ENCODE results near the gene INPP4B.

Gene INPP4B

DNA sequence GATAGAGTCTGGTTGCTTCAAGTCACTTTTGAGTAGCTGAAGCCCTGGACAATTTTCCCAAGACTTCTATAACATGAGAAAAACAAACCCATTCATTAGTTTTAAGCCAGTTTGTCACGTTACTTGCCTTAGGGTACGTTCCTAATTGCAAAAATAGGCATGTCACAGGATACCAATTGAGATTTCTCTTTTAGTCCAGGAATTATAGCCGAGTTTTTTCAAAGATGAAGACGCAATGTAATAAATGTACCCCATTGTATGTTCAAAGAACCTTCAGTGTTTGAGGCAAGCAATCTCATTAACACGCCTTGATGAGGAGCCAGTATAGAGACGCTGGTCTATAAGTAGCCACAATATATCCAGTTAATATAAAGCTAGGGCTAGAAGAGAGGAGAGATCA lies 534.2 kb downstream of the INPP4B start:
- H3K27me3 ChIP-seq (ENCODE audit: control insufficient read depth in 1 of 2, insufficient read depth in 2 of 2, low read length in 2 of 2): no peaks in the 10 kb centered on the region
- H3K9me3 ChIP-seq (ENCODE audit: control insufficient read depth in 2 of 2, low read length in 2 of 2): no peaks in the 10 kb centered on the region
- no peak overlapping the region for H3K4me3 ChIP-seq (ENCODE audit: low read length in 2 of 2)
- H3K36me3 ChIP-seq (ENCODE audit: control insufficient read depth in 2 of 2, insufficient read depth in 2 of 2, low read length in 2 of 2): peaks cover 3 to 8% of the 10 kb centered on the region in 2 donors
- no peak overlapping the region for H3K9ac ChIP-seq (ENCODE audit: low read length in 2 of 2)
- no peaks in the 10 kb centered on the region for H3K4me1 ChIP-seq (ENCODE audit: control insufficient read depth, insufficient read depth, low read length)
- H3K27ac ChIP-seq (ENCODE audit: low read length): no peak overlapping the region

- no peak overlapping the region for H3K9ac ChIP-seq (ENCODE audit: low read length in 2 of 2)
- no peak overlapping the region for H3K4me3 ChIP-seq (ENCODE audit: low read length in 2 of 2)
- H3K27ac ChIP-seq (ENCODE audit: low read length): no peak overlapping the region
- no peaks in the 10 kb centered on the region for H3K9me3 ChIP-seq (ENCODE audit: control insufficient read depth in 2 of 2, low read length in 2 of 2)
- peaks cover 2% of the 10 kb centered on the region for H3K4me1 ChIP-seq (ENCODE audit: control insufficient read depth, insufficient read depth, low read length)
- H3K27me3 ChIP-seq (ENCODE audit: control insufficient read depth in 1 of 2, insufficient read depth in 2 of 2, low read length in 2 of 2): no peaks in the 10 kb centered on the region
- H3K36me3 ChIP-seq (ENCODE audit: control insufficient read depth in 2 of 2, insufficient read depth in 2 of 2, low read length in 2 of 2): peaks cover 3 to 8% of the 10 kb centered on the region in 2 donors
Observed at GRCh38 chr4:142309772-142310171, 536.3 kb downstream of the INPP4B start.

- Histone ChIP-seq H3K4me3 (ENCODE audit: low read length in 2 of 2) (no peak overlapping the region), H3K4me1 (ENCODE audit: control insufficient read depth, insufficient read depth, low read length) (peaks cover 2% of the 10 kb centered on the region), H3K9me3 (ENCODE audit: control insufficient read depth in 2 of 2, low read length in 2 of 2) (no peaks in the 10 kb centered on the region), H3K36me3 (ENCODE audit: control insufficient read depth in 2 of 2, insufficient read depth in 2 of 2, low read length in 2 of 2) (peaks cover 3 to 4% of the 10 kb centered on the region in 2 donors), H3K27ac (ENCODE audit: low read length) (no peak overlapping the region), H3K9ac (ENCODE audit: low read length in 2 of 2) (no peak overlapping the region), H3K27me3 (ENCODE audit: control insufficient read depth in 1 of 2, insufficient read depth in 2 of 2, low read length in 2 of 2) (no peaks in the 10 kb centered on the region)
Observed at GRCh38 chr4:142307857-142308256, 538.2 kb downstream of the INPP4B start.

- H3K9me3 ChIP-seq (ENCODE audit: control insufficient read depth in 2 of 2, low read length in 2 of 2): no peaks in the 10 kb centered on the region
Observed at GRCh38 chr4:142297313-142297712, 548.8 kb downstream of the INPP4B start.

GRCh38 chr4:142293536-142293935 lies 552.6 kb downstream of the INPP4B start:
- Histone ChIP-seq H3K4me1 (ENCODE audit: control insufficient read depth, insufficient read depth, low read length) (no peaks in the 10 kb centered on the region), H3K27me3 (ENCODE audit: control insufficient read depth in 1 of 2, insufficient read depth in 2 of 2, low read length in 2 of 2) (no peaks in the 10 kb centered on the region), H3K4me3 (ENCODE audit: low read length in 2 of 2) (no peak overlapping the region), H3K36me3 (ENCODE audit: control insufficient read depth in 2 of 2, insufficient read depth in 2 of 2, low read length in 2 of 2) (no peaks in the 10 kb centered on the region), H3K9me3 (ENCODE audit: control insufficient read depth in 2 of 2, low read length in 2 of 2) (no peaks in the 10 kb centered on the region), H3K9ac (ENCODE audit: low read length in 2 of 2) (no peak overlapping the region), H3K27ac (ENCODE audit: low read length) (no peak overlapping the region)

More at GRCh38 chr4:142297313-142297712, 548.8 kb downstream of the INPP4B start:
- Histone ChIP-seq H3K4me3 (ENCODE audit: low read length in 2 of 2) (no peak overlapping the region), H3K27me3 (ENCODE audit: control insufficient read depth in 1 of 2, insufficient read depth in 2 of 2, low read length in 2 of 2) (no peaks in the 10 kb centered on the region), H3K36me3 (ENCODE audit: control insufficient read depth in 2 of 2, insufficient read depth in 2 of 2, low read length in 2 of 2) (no peaks in the 10 kb centered on the region), H3K9ac (ENCODE audit: low read length in 2 of 2) (no peak overlapping the region), H3K27ac (ENCODE audit: low read length) (no peak overlapping the region), H3K4me1 (ENCODE audit: control insufficient read depth, insufficient read depth, low read length) (no peaks in the 10 kb centered on the region)

DNA sequence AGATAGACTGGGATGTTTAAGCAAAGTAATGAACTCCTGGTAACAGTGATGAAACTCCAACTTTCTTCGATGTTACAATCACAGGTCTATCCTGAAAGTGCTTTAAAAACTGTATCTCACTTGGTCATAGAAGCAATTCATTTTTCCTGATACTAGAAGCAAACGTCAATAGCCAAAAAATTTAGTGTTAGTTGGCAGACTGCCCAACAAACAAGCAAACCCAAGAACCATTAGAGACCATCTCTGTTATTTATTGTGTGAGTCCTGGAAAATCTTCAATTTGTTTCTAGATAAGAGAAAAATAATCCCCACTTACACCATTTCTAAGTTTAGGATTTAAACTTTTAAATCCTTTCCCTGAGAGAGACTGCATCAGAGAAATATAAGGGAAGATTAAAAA lies 553.9 kb downstream of the INPP4B start:
- Histone ChIP-seq H3K36me3 (ENCODE audit: control insufficient read depth in 2 of 2, insufficient read depth in 2 of 2, low read length in 2 of 2) (no peaks in the 10 kb centered on the region), H3K27ac (ENCODE audit: low read length) (no peak overlapping the region), H3K4me3 (ENCODE audit: low read length in 2 of 2) (no peak overlapping the region), H3K4me1 (ENCODE audit: control insufficient read depth, insufficient read depth, low read length) (no peaks in the 10 kb centered on the region), H3K9ac (ENCODE audit: low read length in 2 of 2) (no peak overlapping the region), H3K9me3 (ENCODE audit: control insufficient read depth in 2 of 2, low read length in 2 of 2) (no peaks in the 10 kb centered on the region), H3K27me3 (ENCODE audit: control insufficient read depth in 1 of 2, insufficient read depth in 2 of 2, low read length in 2 of 2) (no peaks in the 10 kb centered on the region)

GRCh38 chr4:142291299-142292050 lies 554.6 kb downstream of the INPP4B start:
- Histone ChIP-seq H3K4me3 (ENCODE audit: low read length in 2 of 2) (no peak overlapping the region), H3K9ac (ENCODE audit: low read length in 2 of 2) (no peak overlapping the region), H3K9me3 (ENCODE audit: control insufficient read depth in 2 of 2, low read length in 2 of 2) (no peaks in the 10 kb centered on the region), H3K4me1 (ENCODE audit: control insufficient read depth, insufficient read depth, low read length) (no peaks in the 10 kb centered on the region), H3K27me3 (ENCODE audit: control insufficient read depth in 1 of 2, insufficient read depth in 2 of 2, low read length in 2 of 2) (no peaks in the 10 kb centered on the region), H3K27ac (ENCODE audit: low read length) (no peak overlapping the region), H3K36me3 (ENCODE audit: control insufficient read depth in 2 of 2, insufficient read depth in 2 of 2, low read length in 2 of 2) (no peaks in the 10 kb centered on the region)

DNA sequence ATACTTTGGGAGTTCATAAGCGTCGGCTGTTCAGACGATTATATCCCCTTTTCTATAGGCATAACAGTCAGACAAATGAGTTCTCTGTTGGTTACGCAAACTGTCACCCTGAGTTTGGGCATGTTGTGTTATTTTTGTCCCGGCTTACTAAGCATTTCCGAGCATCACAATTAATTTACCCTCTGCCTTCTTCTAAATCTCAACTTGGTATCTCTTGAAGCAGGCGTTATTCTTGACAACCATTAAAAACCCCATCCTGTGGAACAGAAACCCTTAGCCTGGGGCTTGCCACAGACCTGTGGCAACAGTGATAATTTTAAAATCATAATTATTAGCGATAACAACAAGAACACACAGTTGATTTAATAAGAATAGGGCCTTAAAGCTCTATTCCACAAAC lies 558.7 kb downstream of the INPP4B start:
- Histone ChIP-seq H3K9me3 (ENCODE audit: control insufficient read depth in 2 of 2, low read length in 2 of 2) (no peaks in the 10 kb centered on the region), H3K36me3 (ENCODE audit: control insufficient read depth in 2 of 2, insufficient read depth in 2 of 2, low read length in 2 of 2) (no peaks in the 10 kb centered on the region), H3K4me1 (ENCODE audit: control insufficient read depth, insufficient read depth, low read length) (no peaks in the 10 kb centered on the region), H3K27ac (ENCODE audit: low read length) (no peak overlapping the region), H3K9ac (ENCODE audit: low read length in 2 of 2) (no peak overlapping the region), H3K4me3 (ENCODE audit: low read length in 2 of 2) (no peak overlapping the region), H3K27me3 (ENCODE audit: control insufficient read depth in 1 of 2, insufficient read depth in 2 of 2, low read length in 2 of 2) (no peaks in the 10 kb centered on the region)

GRCh38 chr4:142285222-142285583 lies 560.9 kb downstream of the INPP4B start:
- H3K4me1 ChIP-seq (ENCODE audit: control insufficient read depth, insufficient read depth, low read length): no peaks in the 10 kb centered on the region
- H3K27me3 ChIP-seq (ENCODE audit: control insufficient read depth in 1 of 2, insufficient read depth in 2 of 2, low read length in 2 of 2): no peaks in the 10 kb centered on the region
- H3K9ac ChIP-seq (ENCODE audit: low read length in 2 of 2): no peak overlapping the region
- H3K4me3 ChIP-seq (ENCODE audit: low read length in 2 of 2): no peak overlapping the region
- H3K36me3 ChIP-seq (ENCODE audit: control insufficient read depth in 2 of 2, insufficient read depth in 2 of 2, low read length in 2 of 2): no peaks in the 10 kb centered on the region
- H3K9me3 ChIP-seq (ENCODE audit: control insufficient read depth in 2 of 2, low read length in 2 of 2): no peaks in the 10 kb centered on the region
- no peak overlapping the region for H3K27ac ChIP-seq (ENCODE audit: low read length)

DNA sequence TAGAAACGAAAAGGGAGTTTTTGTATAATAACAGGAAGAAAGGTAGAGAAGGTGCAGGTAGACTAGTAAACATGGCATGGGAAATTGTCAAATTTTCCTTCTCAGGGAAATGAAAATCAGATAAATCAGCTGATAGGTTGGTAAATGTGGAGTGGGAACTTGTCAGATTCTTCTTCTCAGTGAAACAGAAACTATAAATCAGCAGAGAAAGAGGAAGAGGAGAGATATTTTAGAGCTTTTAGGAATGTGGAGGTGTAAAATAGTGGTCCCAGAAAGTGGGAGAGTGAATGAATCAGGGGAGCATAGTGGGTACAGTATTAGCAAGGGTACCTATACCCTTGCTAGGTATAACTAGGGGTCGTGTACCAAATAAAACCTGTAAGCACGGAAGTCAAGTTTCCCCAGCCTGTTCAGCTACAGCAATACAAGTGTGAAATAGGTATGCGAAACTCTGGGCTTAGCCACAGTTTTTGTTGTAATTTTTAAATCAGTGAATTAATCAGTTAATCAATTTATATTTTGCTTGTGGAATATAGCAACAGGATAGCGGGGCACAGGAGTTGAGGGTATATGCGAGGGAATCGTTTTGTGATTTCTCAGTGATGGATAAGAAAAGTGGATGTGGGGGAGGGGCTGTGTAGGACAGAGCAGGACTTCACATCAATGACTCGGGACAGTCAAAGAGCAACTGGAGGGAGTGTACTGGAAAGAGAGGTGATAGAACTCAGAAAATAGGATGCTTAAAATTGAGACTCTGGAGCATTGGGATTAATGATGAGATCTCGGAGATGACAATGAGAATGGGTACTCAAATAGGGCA lies 561.5 kb downstream of the INPP4B start:
- Histone ChIP-seq H3K4me3 (ENCODE audit: low read length in 2 of 2) (no peak overlapping the region), H3K4me1 (ENCODE audit: control insufficient read depth, insufficient read depth, low read length) (no peaks in the 10 kb centered on the region), H3K27ac (ENCODE audit: low read length) (no peak overlapping the region), H3K9me3 (ENCODE audit: control insufficient read depth in 2 of 2, low read length in 2 of 2) (no peaks in the 10 kb centered on the region), H3K9ac (ENCODE audit: low read length in 2 of 2) (no peak overlapping the region), H3K36me3 (ENCODE audit: control insufficient read depth in 2 of 2, insufficient read depth in 2 of 2, low read length in 2 of 2) (no peaks in the 10 kb centered on the region), H3K27me3 (ENCODE audit: control insufficient read depth in 1 of 2, insufficient read depth in 2 of 2, low read length in 2 of 2) (no peaks in the 10 kb centered on the region)
